Adrenal gland (tissue), 12 donors: ENCODE data around the gene DARS1. TPM values are rescaled to one million over a fixed set of nuclear protein-coding genes. Genes with fewer than 3 reads are reported as not detected.

Source experiments
- DNase-seq, 7 donors: peaks; one replicate each; pipeline ENCODE4 v3.0.0-alpha.2; 2019 to 2020
- H3K27ac ChIP-seq, 5 donors: fragments of 200-600 bp; sonication (generic) in 4 of 5; 1 replicate in 3 of 5; 2 replicates in 2 of 5; pipeline versions ENCODE4 v1.5.1 to v1.8.0; 2016 to 2020; ENCODE audit warnings: mild to moderate bottlenecking in 1 of 5
- H3K27me3 ChIP-seq: fragments of 200-600 bp; 2 replicates; pipeline ENCODE4 v1.8.0; 2021
- H3K36me3 ChIP-seq, 2 donors: fragments of 200-600 bp; replicated peaks in 1 of 2; 1 replicate in 1 of 2; 2 replicates in 1 of 2; pipeline versions ENCODE4 v1.5.1 to v1.8.0; 2018 to 2022
- H3K4me1 ChIP-seq, 2 donors: fragments of 200-600 bp; replicated peaks in 1 of 2; 1 replicate in 1 of 2; 2 replicates in 1 of 2; pipeline versions ENCODE4 v1.5.1 to v1.8.0; 2018 to 2021
- H3K4me3 ChIP-seq, 4 donors: fragments of 200-600 bp; sonication (generic) in 3 of 4; one replicate each; pipeline ENCODE4 v1.5.1; 2016 to 2018
- H3K9me3 ChIP-seq, 3 donors: fragments of 200-600 bp; sonication (generic) in 1 of 3; replicated peaks in 1 of 3; 1 replicate in 2 of 3; 2 replicates in 1 of 3; pipeline versions ENCODE4 v1.5.1 to v1.8.0; 2016 to 2021
- CTCF ChIP-seq, 6 experiments: fragments of 450-650 bp in 4 of 6; fragments of 200-600 bp in 2 of 6; sonication (generic) in 1 of 6; IDR thresholded peaks; 1 replicate in 5 of 6; 2 replicates in 1 of 6; pipeline versions ENCODE4 v1.5.1 to v1.8.0; 2016 to 2021; ENCODE audit warnings: antibody characterized with exemption in 6 of 6, mild to moderate bottlenecking in 2 of 6, moderate library complexity in 1 of 6
- POLR2A ChIP-seq, 2 donors: fragments of 450-650 bp; IDR thresholded peaks; one replicate each; pipeline ENCODE4 v1.6.1; 2017; ENCODE audit warnings: antibody characterized with exemption in 2 of 2, mild to moderate bottlenecking in 2 of 2, moderate library complexity in 1 of 2
- WGBS, 4 donors: extraction: QIAGEN DNeasy Blood & Tissue Kit in 2 of 4; methylation state at CpG; one replicate each; pipeline versions ENCODE4 v1.1.5 to v1.1.7; 2013 to 2017; 5-methylcytosine and 5-hydroxymethylcytosine counted together
- intact Hi-C, 2 donors: fragments of 100-400 bp; cut with DNase I; formaldehyde crosslinking; loops; one replicate each; pipeline versions ENCODE4 v1.14.1 to v1.15.0; 2022 to 2023
- polyA plus RNA-seq, 3 donors: library from polyadenylated mRNA; stranded (reverse); fragments of 200-250 nt in 2 of 3; fragments of 350-450 nt in 1 of 3; fragmentation: Illumina TruSeq in 1 of 3; extraction: RNeasy Lipid Tissue Mini Kit (QIAGEN cat#74804) in 1 of 3; gene quantifications; one replicate each; pipeline ENCODE4 v1.2.3, GENCODE V29; 2013 to 2014
- total RNA-seq, 9 donors: library from RNA; depleted of rRNA in 4 of 9; stranded (reverse); fragments of >200 nt in 4 of 9; fragments of 120-200 nt in 1 of 9; fragmentation: NEBNext Ultra II Directional in 1 of 9; extraction: Animal tissue kit (Norgen Biotek cat#: 25700) in 1 of 9; gene quantifications; one replicate each; pipeline versions ENCODE4 v1.1.0 to v1.2.4, GENCODE V29; 2013 to 2023
- donor health status: healthy with polysubstance abuse.
- donor health status: Bipolar disorder and iron deficiency.
- donor health status: DM: yes; HTN: yes; CAD: no.
- donor health status: DM: no; HTN: no; CAD: no.
- donor health status: DM: no; HTN: no; CAD: no.
- donor health status: DM: yes; HTN: yes; CAD: no.

Gene DARS1
- total and polyA plus RNA-seq, 12 donors, result 50.6 to 159 (median 82.9) TPM

GRCh38 chr2:135991861-135992260 lies 6.4 kb upstream of the DARS1 start:
- WGBS, 4 donors, result 93 to 100% (median 95%) methylated on average over 3 to 4 of the region's 4 CpGs
- H3K9me3 ChIP-seq, result no peaks in the 10 kb centered on the region
- no peak for TF ChIP-seq POLR2A (IDR thresholded peaks at IDR 0.05)
- no peak for TF ChIP-seq CTCF (IDR thresholded peaks at IDR 0.05)
- no peaks in the 10 kb centered on the region for H3K36me3 ChIP-seq
- no peak overlapping the region for H3K27ac ChIP-seq
- intact Hi-C loops, result no loop called here
- H3K4me3 ChIP-seq, result no peak overlapping the region
- DNase-seq, result no peak
- no peaks in the 10 kb centered on the region for H3K27me3 ChIP-seq
- no peaks in the 10 kb centered on the region for H3K4me1 ChIP-seq

- H3K27ac ChIP-seq, result no peak overlapping the region
- no peak overlapping the region for H3K4me3 ChIP-seq
- no peak for TF ChIP-seq POLR2A (IDR thresholded peaks at IDR 0.05)
- TF ChIP-seq CTCF (IDR thresholded peaks at IDR 0.05), result no peak
- H3K36me3 ChIP-seq, result no peaks in the 10 kb centered on the region
- no peak for DNase-seq
- intact Hi-C loops, result no loop called here
- no peaks in the 10 kb centered on the region for H3K9me3 ChIP-seq
- WGBS, 4 donors, result 87 to 100% (median 90%) methylated on average over 2 of the region's 2 CpGs
- H3K27me3 ChIP-seq, result no peaks in the 10 kb centered on the region
- H3K4me1 ChIP-seq, result peaks cover 7 to 19% of the 10 kb centered on the region in 2 donors
These were observed 2.0 kb upstream of the DARS1 start for GRCh38 chr2:135987441-135987840.

- no peak for TF ChIP-seq CTCF (IDR thresholded peaks at IDR 0.05)
- no peak for TF ChIP-seq POLR2A (IDR thresholded peaks at IDR 0.05)
- Histone ChIP-seq H3K36me3 (no peaks in the 10 kb centered on the region), H3K4me3 (no peak overlapping the region), H3K27ac (no peak overlapping the region), H3K9me3 (no peaks in the 10 kb centered on the region), H3K4me1 (peaks cover 7 to 19% of the 10 kb centered on the region in 2 donors), H3K27me3 (no peaks in the 10 kb centered on the region)
- no peak for DNase-seq
- WGBS, 4 donors, result 94 to 98% (median 97%) methylated on average over 5 of the region's 5 CpGs
- intact Hi-C loops, result no loop called here
These were observed 1.1 kb upstream of the DARS1 start for GRCh38 chr2:135986507-135986906.

- intact Hi-C loops, result no loop called here
- WGBS, 4 donors, result 23 to 28% (median 24%) methylated on average over 18 to 19 of the region's 19 CpGs
These were observed 484 bp upstream of the DARS1 start for GRCh38 chr2:135985826-135986393.

More at GRCh38 chr2:135985826-135986393, 484 bp upstream of the DARS1 start:
- H3K9me3 ChIP-seq, result no peaks in the 10 kb centered on the region
- no peaks in the 10 kb centered on the region for H3K27me3 ChIP-seq
- H3K36me3 ChIP-seq, result no peaks in the 10 kb centered on the region
- no peak for DNase-seq
- peak overlapping the region; percentile 47 to 74 (median 65) for H3K4me3 ChIP-seq
- TF ChIP-seq CTCF (IDR thresholded peaks at IDR 0.05) (peak in 1 of 6 experiments; percentile 9), POLR2A (IDR thresholded peaks at IDR 0.05) (no peak)
- peaks cover 7 to 19% of the 10 kb centered on the region in 2 donors for H3K4me1 ChIP-seq
- H3K27ac ChIP-seq, result peak overlapping the region; percentile 42 to 97 (median 86)
